HG02840 (cell line): ENCODE measurements around the gene GTF2E1.
"Not testable (repeated sequence)": the region's sequence is repeated elsewhere in the genome, so short reads cannot be mapped to it uniquely, and the experiment has no call there.

Experiments
- ATAC-seq: cut with Tn5 transposase; IDR thresholded peaks from one replicate; pipeline ENCODE4 v1.9.1; 2021; ENCODE audit warnings: mild to moderate bottlenecking, moderate library complexity, moderate number of reproducible peaks; ENCODE audit not compliant: unreplicated experiment, low FRiP score

The GTF2E1 gene

DNA sequence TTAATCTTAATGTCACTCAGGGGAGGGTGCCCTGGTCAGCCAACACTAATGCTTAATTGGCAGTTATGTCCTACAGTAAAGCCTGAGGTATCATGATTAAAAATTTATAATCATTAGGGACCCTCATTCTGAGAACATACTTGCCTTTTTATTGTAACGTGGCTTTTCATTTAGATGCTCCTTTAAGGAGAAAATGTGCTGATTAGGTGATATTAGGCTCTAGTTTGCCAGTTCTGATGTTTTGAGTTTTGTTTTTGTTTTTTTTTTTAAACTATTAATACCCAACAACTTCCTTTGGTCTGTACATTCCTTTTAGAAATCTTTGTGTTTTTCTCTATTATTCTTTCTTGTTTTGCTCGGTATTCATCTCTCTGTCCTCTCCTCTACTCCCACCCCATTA, 10.3 kb downstream of the GTF2E1 start:
- no peak for ATAC-seq

DNA sequence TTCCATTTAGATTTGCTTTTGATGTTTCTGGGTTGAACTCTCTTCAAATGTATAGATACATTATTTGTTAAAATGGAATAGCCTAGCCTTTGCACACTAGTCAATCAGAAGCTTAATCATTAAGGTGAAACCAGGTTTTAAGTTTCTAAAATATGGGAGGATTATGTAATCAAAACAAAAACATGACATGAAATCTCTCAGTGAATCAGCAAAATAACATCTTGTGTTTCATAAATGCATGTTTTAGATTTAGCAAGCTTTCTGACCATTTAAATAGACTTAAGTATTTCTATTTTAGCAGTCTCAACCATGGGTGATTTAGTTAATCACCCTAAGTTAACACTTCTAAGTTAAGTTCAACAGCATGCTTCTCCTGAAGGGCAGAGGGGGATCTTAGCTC, 11.3 kb downstream of the GTF2E1 start:
- ATAC-seq = no peak

GRCh38 chr3:120756061-120756460, 13.5 kb downstream of the GTF2E1 start:
- ATAC-seq = no peak

DNA sequence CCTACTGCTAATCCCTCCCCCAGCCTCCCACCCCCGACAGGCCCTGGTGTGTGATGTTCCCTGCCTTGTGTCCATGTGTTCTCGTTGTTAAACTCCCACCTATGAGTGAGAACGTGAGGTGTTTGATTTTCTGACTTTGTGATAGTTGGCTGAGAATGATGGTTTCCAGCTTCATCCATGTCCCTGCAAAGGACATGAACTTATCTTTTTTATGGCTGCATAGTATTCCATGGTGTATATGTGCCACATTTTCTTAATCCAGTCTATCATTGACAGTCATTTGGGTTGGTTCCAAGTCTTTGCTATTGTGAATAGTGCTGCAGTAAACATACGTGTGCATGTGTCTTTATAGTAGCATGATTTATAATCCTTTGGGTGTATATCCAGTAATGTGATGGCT, 16.0 kb downstream of the GTF2E1 start:
- not testable (repeated sequence) for ATAC-seq

GRCh38 chr3:120762615-120763014, 20.1 kb downstream of the GTF2E1 start:
- no peak for ATAC-seq

DNA sequence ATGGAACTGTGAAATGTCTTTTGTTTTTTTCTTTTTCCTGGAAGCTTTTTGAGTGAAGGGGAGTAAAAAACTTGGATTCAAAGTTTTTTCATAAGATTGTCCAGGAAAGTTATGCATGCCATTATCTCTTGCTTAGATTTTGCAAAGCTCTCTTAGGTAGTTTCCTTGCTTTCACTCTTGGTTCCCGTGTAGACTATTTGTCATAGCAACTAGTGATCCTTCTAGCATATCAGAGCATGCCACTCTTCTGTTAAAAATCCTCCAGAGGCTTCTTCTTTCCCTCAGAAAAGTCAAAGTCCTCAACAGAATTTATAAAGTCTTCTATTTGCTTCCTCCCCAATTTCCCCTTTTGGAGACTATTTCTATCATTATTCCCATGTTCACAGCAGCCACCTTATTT, 21.1 kb downstream of the GTF2E1 start:
- ATAC-seq = no peak

- ATAC-seq = no peak
These were observed 21.7 kb downstream of the GTF2E1 start for GRCh38 chr3:120764206-120764605.

GRCh38 chr3:120765830-120766493, 23.4 kb downstream of the GTF2E1 start:
- ATAC-seq = no peak

- no peak for ATAC-seq
These were observed 24.0 kb downstream of the GTF2E1 start for GRCh38 chr3:120766576-120766975.

GRCh38 chr3:120767106-120767505, 24.6 kb downstream of the GTF2E1 start:
- no peak for ATAC-seq

DNA sequence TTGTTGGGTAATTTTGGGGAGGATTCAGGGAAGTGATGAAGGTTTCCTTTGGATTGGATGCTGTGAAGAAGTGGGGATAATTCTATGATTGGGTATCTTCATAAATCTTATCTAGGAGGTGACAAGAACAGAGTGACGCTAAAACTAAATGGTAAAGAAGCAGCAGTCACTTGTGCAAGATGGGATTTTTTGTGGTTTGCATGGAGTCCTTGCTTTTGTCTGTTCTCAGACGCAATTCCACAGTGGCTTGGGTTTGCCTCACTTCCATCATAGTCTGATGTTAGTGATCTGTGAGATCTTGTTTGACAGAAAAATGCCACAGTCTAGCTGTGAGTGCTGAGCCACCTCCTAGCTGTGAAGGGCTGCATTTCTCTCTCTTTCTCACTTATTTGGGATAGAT, 26.9 kb downstream of the GTF2E1 start:
- ATAC-seq = no peak

- ATAC-seq = no peak
These were observed 28.3 kb downstream of the GTF2E1 start for GRCh38 chr3:120770891-120771290.

DNA sequence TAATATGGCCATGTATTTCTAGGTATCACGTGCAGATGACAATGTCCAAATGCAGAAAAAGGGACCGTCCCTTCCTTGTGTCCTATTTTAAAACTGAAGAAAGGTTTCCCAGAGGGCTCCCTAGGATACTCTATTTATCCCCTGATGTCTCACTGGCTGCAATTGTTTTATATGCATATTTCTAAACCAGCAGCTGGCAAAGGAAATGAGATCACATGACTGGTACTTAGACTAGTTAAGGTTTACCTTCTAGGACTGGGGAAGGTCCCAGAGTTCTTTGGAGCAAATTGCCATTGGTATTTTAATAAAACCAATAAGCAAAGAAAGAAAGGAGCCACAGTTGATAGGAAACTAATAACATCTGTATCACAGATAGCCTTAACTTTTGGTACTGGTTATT, 29.5 kb downstream of the GTF2E1 start:
- ATAC-seq = no peak

- ATAC-seq = peak; percentile 65
These were observed 31.4 kb downstream of the GTF2E1 start for GRCh38 chr3:120773932-120774331.

DNA sequence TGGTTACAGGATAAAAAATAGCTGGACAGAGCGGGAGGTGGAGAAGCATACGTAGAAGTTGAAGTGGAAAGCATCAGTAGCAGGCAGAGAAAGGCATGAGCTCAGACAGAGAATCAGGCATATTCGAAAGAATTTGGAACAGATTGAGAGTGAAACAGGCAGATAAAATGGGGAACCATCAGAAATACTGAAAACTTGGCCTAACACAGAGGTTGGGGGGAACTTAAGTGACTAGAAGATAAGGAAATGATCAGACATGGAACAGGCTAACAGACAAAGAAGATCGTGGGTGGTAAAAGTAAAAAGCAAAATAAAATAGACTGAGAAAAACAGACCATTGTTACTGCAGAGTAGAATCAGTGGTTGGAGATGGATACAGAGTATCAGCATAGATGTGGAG, 32.9 kb downstream of the GTF2E1 start:
- ATAC-seq = no peak

GRCh38 chr3:120778776-120779175, 36.2 kb downstream of the GTF2E1 start:
- no peak for ATAC-seq

GRCh38 chr3:120780977-120781376, 38.4 kb downstream of the GTF2E1 start:
- peak; percentile 69 for ATAC-seq

DNA sequence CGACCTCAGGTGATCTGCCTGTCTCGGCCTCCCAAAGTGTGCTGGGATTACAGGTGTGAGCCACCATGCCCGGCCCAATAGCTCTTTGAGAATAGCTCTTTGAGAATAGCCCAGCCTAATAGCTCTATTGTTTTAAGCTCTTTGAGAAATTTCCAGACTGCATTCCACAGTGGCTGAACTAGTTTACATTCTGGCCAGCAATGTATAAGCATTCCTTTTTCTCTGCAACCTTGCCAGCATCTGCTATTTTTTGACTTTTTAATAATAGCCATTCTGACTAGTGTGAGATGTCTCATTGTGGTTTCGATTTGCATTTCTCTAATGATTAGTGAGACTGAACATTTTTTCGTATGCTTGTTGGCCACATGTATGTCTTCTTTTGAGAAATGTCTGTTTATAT, 43.3 kb downstream of the GTF2E1 start:
- not testable (repeated sequence) for ATAC-seq

DNA sequence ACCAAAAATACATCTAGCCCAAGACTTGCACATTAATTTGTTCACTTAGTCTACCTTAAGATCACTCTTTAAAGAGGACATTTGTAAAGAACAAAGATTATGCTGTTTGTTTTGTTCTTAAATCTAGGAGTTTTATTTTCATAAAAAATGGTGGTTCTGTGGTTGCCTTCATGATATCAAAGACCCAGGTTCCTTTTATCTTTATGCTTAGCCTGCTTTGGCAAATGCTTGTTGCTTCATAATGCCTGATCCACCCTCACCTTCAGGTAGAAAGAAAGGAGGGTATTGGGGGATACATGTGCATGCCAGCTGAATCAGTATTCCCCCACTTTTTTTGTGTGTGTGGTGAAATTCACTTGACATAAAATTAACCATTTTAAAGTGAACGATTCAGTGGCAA, 48.5 kb downstream of the GTF2E1 start:
- ATAC-seq = no peak

DNA sequence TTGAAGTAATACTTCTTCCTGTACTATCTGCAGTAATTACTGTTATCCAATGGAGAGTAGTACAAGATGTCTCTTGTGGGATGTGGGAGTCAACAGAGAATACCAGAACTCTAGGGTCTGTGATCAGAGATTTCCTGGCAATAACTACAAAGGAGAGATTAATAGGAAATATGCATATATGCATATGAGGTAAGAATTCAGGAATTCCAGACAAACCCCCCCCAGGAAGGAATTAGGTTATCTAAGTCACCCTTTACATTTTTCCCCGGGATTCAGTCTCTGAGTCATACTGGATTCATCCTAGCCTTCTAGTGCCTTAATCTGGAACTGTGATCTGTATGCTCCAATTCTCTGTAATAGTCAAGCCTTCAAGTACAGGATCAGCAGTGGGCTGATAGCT, 49.4 kb downstream of the GTF2E1 start:
- ATAC-seq = no peak

GRCh38 chr3:120793601-120794000, 51.1 kb downstream of the GTF2E1 start:
- ATAC-seq = no peak

GRCh38 chr3:120795017-120795648, 52.6 kb downstream of the GTF2E1 start:
- ATAC-seq = no peak
